HepG2 (cell line): ENCODE results near the gene SHROOM1. TPM values are rescaled to one million over a fixed set of nuclear protein-coding genes. Genes with fewer than 3 reads are reported as not detected.

ENCODE experiments used
- FOXO1 ChIP-seq: sonication (generic); formaldehyde crosslinking; IDR thresholded peaks from 2 replicates; pipeline ENCODE4 v1.4.0; 2020; ENCODE audit warnings: missing genetic modification reagents
- HNF4A ChIP-seq: sonication (generic); formaldehyde crosslinking; IDR thresholded peaks from 2 replicates; pipeline ENCODE4 v1.4.0; 2020; ENCODE audit warnings: missing genetic modification reagents
- JDP2 ChIP-seq: sonication (generic); formaldehyde crosslinking; IDR thresholded peaks from 2 replicates; pipeline ENCODE4 v1.8.1; 2022; ENCODE audit warnings: missing genetic modification reagents, borderline replicate concordance
- PTBP1 ChIP-seq: fragments of 200-400 bp; formaldehyde crosslinking; IDR thresholded peaks from 2 replicates; pipeline ENCODE4 v1.6.1; 2018; ENCODE audit warnings: low read length, low read depth; ENCODE audit not compliant: poor library complexity, severe bottlenecking
- RFX5 ChIP-seq: IDR thresholded peaks from 2 replicates; pipeline ENCODE4 v1.6.1; 2011; ENCODE audit warnings: low read depth, low read length, improper control_type of control experiment
- SMC3 ChIP-seq: IDR thresholded peaks from 2 replicates; pipeline ENCODE4 v1.6.1; 2011; ENCODE audit warnings: low read length, improper control_type of control experiment
- SOX5 ChIP-seq: IDR thresholded peaks from 2 replicates; pipeline ENCODE4 v1.6.1; 2016; ENCODE audit warnings: borderline replicate concordance
- SPEN ChIP-seq: sonication (generic); formaldehyde crosslinking; IDR thresholded peaks from 2 replicates; pipeline ENCODE4 v1.5.1; 2020; ENCODE audit warnings: low read depth, mild to moderate bottlenecking, missing genetic modification reagents
- ZBED4 ChIP-seq: sonication (generic); formaldehyde crosslinking; IDR thresholded peaks from 2 replicates; pipeline ENCODE4 v1.4.0; 2020; ENCODE audit warnings: missing genetic modification reagents, borderline replicate concordance
- ZFYVE20 ChIP-seq: sonication (generic); formaldehyde crosslinking; IDR thresholded peaks from 2 replicates; pipeline ENCODE4 v1.8.0; 2023; ENCODE audit warnings: low read depth, mild to moderate bottlenecking, moderate library complexity, missing genetic modification reagents, borderline replicate concordance
- ZNF547 ChIP-seq: sonication (generic); formaldehyde crosslinking; IDR thresholded peaks from 2 replicates; pipeline ENCODE4 v1.5.1; 2020; ENCODE audit warnings: mild to moderate bottlenecking, missing genetic modification reagents
- ZNF639 ChIP-seq: conservative IDR thresholded peaks from 2 replicates; pipeline ENCODE4 v1.6.1; 2018; ENCODE audit warnings: missing genetic modification reagents
- ZNF703 ChIP-seq: sonication (generic); formaldehyde crosslinking; IDR thresholded peaks from 2 replicates; pipeline ENCODE4 v1.5.1; 2020; ENCODE audit warnings: missing genetic modification reagents, mild to moderate bottlenecking, moderate library complexity, borderline replicate concordance
- ZNF720 ChIP-seq: sonication (generic); formaldehyde crosslinking; IDR thresholded peaks from 2 replicates; pipeline ENCODE4 v1.4.0; 2020; ENCODE audit warnings: missing genetic modification reagents
- polyA plus RNA-seq, 8 experiments: library from polyadenylated mRNA; depleted of rRNA in 3 of 8; stranded (reverse) in 7 of 8; unstranded in 1 of 8; fragments of >200 nt; fragmentation: Illumina TruSeq in 4 of 8; extraction: Trizol in 4 of 8; gene quantifications; 2 replicates each; pipeline versions ENCODE4 v1.2.1 to v1.2.3, GENCODE V29; 2011 to 2016; ENCODE audit warnings: low read depth in 4 of 8, missing spikeins in 1 of 8, mixed read lengths in 1 of 8; ENCODE audit not compliant: insufficient read depth in 1 of 8
- total RNA-seq, 5 experiments: library from RNA; depleted of rRNA; stranded (reverse); fragments of >200 nt; fragmentation: Illumina TruSeq; extraction: Trizol; gene quantifications; 2 replicates each; pipeline ENCODE4 v1.2.3, GENCODE V29; 2016; ENCODE audit warnings: low read depth in 1 of 5
- TF ChIP-seq, protein P1 (sequence below): IDR thresholded peaks from 2 replicates; pipeline ENCODE4 v1.6.1; 2016; ENCODE audit warnings: low read depth, control low read depth
- TF ChIP-seq, protein P2 (sequence below): sonication (generic); formaldehyde crosslinking; IDR thresholded peaks from 2 replicates; pipeline ENCODE4 v1.4.0; 2020; ENCODE audit warnings: missing genetic modification reagents
- TF ChIP-seq, protein P3 (sequence below): sonication (generic); formaldehyde crosslinking; IDR thresholded peaks from 2 replicates; pipeline ENCODE4 v1.4.0; 2020; ENCODE audit warnings: mild to moderate bottlenecking, low read depth, missing genetic modification reagents
- TF ChIP-seq, protein P4 (sequence below): sonication (generic); formaldehyde crosslinking; IDR thresholded peaks from 2 replicates; pipeline ENCODE4 v1.4.0; 2020; ENCODE audit warnings: mild to moderate bottlenecking, missing genetic modification reagents
- TF ChIP-seq, protein P5 (sequence below): sonication (generic); formaldehyde crosslinking; IDR thresholded peaks from 2 replicates; pipeline ENCODE4 v1.8.1; 2023; ENCODE audit warnings: mild to moderate bottlenecking, moderate library complexity, missing genetic modification reagents

SHROOM1 gene
- total and polyA plus RNA-seq, 2 of the 13 experiments (the other 11 are each of a cell fraction or from before 2014, with no cell fraction given), result 18.2 to 25.7 TPM

GRCh38 chr5:132837868-132838267 is 7.4 kb upstream of the SHROOM1 start (continued):
- TF ChIP-seq, protein P1, sequence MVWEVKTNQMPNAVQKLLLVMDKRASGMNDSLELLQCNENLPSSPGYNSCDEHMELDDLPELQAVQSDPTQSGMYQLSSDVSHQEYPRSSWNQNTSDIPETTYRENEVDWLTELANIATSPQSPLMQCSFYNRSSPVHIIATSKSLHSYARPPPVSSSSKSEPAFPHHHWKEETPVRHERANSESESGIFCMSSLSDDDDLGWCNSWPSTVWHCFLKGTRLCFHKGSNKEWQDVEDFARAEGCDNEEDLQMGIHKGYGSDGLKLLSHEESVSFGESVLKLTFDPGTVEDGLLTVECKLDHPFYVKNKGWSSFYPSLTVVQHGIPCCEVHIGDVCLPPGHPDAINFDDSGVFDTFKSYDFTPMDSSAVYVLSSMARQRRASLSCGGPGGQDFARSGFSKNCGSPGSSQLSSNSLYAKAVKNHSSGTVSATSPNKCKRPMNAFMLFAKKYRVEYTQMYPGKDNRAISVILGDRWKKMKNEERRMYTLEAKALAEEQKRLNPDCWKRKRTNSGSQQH, result no peak
- TF ChIP-seq, protein P2, sequence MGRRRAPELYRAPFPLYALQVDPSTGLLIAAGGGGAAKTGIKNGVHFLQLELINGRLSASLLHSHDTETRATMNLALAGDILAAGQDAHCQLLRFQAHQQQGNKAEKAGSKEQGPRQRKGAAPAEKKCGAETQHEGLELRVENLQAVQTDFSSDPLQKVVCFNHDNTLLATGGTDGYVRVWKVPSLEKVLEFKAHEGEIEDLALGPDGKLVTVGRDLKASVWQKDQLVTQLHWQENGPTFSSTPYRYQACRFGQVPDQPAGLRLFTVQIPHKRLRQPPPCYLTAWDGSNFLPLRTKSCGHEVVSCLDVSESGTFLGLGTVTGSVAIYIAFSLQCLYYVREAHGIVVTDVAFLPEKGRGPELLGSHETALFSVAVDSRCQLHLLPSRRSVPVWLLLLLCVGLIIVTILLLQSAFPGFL (CRISPR knock-in tag), result no peak
- TF ChIP-seq ZNF703 (CRISPR knock-in tag), result no peak
- TF ChIP-seq ZNF547 (CRISPR knock-in tag), result no peak
- TF ChIP-seq RFX5, result no peak
- TF ChIP-seq, protein P3, sequence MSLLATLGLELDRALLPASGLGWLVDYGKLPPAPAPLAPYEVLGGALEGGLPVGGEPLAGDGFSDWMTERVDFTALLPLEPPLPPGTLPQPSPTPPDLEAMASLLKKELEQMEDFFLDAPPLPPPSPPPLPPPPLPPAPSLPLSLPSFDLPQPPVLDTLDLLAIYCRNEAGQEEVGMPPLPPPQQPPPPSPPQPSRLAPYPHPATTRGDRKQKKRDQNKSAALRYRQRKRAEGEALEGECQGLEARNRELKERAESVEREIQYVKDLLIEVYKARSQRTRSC (CRISPR knock-in tag), result no peak
- TF ChIP-seq, protein P4, sequence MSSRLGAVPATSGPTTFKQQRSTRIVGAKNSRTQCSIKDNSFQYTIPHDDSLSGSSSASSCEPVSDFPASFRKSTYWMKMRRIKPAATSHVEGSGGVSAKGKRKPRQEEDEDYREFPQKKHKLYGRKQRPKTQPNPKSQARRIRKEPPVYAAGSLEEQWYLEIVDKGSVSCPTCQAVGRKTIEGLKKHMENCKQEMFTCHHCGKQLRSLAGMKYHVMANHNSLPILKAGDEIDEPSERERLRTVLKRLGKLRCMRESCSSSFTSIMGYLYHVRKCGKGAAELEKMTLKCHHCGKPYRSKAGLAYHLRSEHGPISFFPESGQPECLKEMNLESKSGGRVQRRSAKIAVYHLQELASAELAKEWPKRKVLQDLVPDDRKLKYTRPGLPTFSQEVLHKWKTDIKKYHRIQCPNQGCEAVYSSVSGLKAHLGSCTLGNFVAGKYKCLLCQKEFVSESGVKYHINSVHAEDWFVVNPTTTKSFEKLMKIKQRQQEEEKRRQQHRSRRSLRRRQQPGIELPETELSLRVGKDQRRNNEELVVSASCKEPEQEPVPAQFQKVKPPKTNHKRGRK (CRISPR knock-in tag), result no peak
- TF ChIP-seq, protein P5, sequence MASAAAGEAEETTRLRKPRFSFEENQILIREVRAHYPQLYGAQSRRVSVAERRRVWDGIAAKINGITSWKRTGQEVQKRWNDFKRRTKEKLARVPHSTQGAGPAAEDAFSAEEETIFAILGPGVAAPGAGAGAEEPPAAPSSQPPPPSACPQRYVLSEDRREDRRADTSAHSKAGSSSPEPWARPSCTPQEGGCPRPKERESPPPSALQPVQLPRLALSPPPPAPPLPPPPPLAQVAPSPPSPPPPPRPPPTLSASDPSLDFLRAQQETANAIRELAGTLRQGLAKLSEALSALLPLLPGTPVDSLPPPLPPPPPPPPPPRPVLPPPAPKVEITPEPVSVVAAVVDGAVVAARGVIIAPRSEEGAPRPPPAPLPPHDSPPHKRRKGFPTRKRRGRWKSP (CRISPR knock-in tag), result no peak
- no peak; the same call in 1 of the 2 replicates for TF ChIP-seq HNF4A (CRISPR knock-in tag)
- TF ChIP-seq SMC3, result no peak; the same call in 1 of the 2 replicates
- TF ChIP-seq PTBP1, result no peak
- peak; percentile 72; the same call in 1 of the 2 replicates for TF ChIP-seq SPEN (CRISPR knock-in tag)
- TF ChIP-seq ZNF720 (CRISPR knock-in tag), result no peak
- 0 out of 2 replicates have a peak, but pooled peaks have one; percentile 63 for TF ChIP-seq ZNF639 (CRISPR knock-in tag)
- no peak for TF ChIP-seq ZFYVE20 (CRISPR knock-in tag)
- no peak for TF ChIP-seq ZBED4
- peak; percentile 46; the same call in 1 of the 2 replicates for TF ChIP-seq FOXO1 (CRISPR knock-in tag)
- no peak for TF ChIP-seq JDP2 (CRISPR knock-in tag)
- TF ChIP-seq SOX5 (CRISPR knock-in tag), result peak; percentile 74
